GM18951 (cell line): ENCODE data around the gene ABITRAM.
"Not testable (repeated sequence)": the region's sequence is repeated elsewhere in the genome, so short reads cannot be mapped to it uniquely, and the experiment has no call there.

Source experiments
- POLR2A ChIP-seq: IDR thresholded peaks from 4 replicates; pipeline ENCODE4 v1.6.1; 2011; ENCODE audit warnings: mild to moderate bottlenecking; ENCODE audit not compliant: insufficient read length, insufficient read depth; ENCODE audit errors: extremely low read depth
- in situ Hi-C: fragments of 300-500 bp; cut with MboI; formaldehyde crosslinking; loops from one replicate; pipeline ENCODE4 v1.12.0; 2022; ENCODE audit warnings: low sequenced_read_pairs, mixed read lengths, inconsistent platforms; ENCODE audit not compliant: unreplicated experiment

ABITRAM gene

DNA sequence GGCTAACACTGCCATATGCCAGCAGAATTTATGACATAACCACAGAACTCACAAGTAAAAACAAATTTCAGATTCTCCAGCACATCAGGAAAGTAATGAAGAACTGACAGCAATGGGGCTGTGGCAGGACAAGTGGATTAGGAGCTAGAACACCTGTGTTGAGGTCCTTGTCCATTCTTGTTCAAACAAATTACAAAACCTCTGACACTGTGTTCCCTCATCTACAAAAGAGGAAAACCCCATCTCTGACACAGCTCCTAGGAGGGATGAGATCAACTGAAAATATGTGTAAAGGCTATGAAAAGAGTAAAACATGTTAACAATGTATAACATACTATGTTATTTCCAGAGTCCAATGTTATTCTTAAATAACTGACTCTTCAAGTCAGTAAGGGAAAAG, 23.8 kb upstream of the ABITRAM start:
- in situ Hi-C loops, result no loop called here
- no peak for TF ChIP-seq POLR2A

- in situ Hi-C loops, result no loop called here
- no peak for TF ChIP-seq POLR2A
Observed at GRCh38 chr9:108910914-108911313, 23.3 kb upstream of the ABITRAM start.

DNA sequence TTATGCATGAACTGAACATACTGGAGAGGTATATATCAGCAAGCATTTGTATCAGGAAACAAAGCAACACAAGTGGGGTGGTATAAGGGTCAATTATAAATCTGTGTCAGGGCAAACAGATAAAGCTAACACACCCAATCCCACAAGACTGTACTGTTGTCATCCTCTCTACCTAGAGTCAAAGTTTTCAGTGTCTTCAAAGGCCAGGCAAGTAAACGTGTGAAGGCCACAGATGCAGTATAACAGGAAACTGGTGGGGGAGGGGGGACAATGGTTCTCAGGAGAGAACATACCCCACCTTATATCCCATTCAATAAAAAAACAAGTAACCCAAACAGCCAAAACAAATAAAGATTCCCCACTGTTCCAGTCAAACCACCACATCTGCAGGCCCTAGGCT, 22.4 kb upstream of the ABITRAM start:
- no peak for TF ChIP-seq POLR2A
- in situ Hi-C loops, result no loop called here

DNA sequence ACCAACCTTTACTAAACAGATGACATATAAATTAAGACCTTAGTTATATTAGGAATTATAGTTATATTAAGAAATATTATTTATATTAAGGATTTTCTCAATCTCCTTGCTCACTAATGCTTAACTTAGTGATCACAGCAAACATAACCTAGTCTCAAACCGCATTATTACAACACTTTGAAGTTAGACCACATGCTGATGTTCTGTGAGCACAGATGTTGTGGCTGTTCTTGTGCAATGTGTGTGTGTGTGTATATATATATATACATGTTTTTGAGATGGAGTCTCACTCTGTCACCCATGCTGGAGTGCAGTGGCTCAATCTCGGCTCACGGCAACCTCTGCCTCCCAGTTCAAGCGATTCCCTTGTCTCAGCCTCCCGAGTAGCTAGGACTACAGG, 20.8 kb upstream of the ABITRAM start:
- no peak for TF ChIP-seq POLR2A
- in situ Hi-C loops, result no loop called here

- in situ Hi-C loops, result no loop called here
- no peak for TF ChIP-seq POLR2A
Observed at GRCh38 chr9:108919517-108919916, 14.7 kb upstream of the ABITRAM start.

GRCh38 chr9:108920401-108920800, 13.8 kb upstream of the ABITRAM start:
- in situ Hi-C loops, result not testable (repeated sequence)

DNA sequence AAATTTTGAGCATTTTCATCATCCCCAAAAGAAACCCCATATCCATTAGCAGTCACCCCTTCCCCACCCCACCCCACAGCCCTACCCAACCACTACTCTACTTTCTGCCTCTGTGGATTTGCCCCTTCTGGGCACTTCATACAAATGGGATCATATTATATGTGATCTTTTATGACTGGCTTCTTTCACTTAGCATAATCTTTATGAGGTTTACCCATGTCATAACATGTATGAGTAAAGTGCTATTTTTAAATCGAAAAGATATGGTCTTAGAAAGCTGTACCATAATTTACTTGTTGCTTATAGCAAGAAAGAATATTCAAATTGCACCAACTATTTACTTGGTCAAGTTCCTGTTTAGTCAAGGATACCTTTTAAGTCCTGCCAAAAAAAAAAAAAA, 13.0 kb upstream of the ABITRAM start:
- no peak for TF ChIP-seq POLR2A

GRCh38 chr9:108924466-108924865, 9.7 kb upstream of the ABITRAM start:
- TF ChIP-seq POLR2A, result no peak
- in situ Hi-C loops, result no loop called here

More for the DNA sequence above, 13.0 kb upstream of the ABITRAM start:
- in situ Hi-C loops, result no loop called here

- no peak for TF ChIP-seq POLR2A
- in situ Hi-C loops, result no loop called here
Observed at GRCh38 chr9:108928386-108928785, 5.8 kb upstream of the ABITRAM start.

GRCh38 chr9:108933231-108933717, 926 bp upstream of the ABITRAM start:
- in situ Hi-C loops, result no loop called here
- TF ChIP-seq POLR2A, result no peak

GRCh38 chr9:108933718-108934322, 380 bp upstream of the ABITRAM start, which contains the start of gene ELP1:
Gene ELP1 (minus strand): TSS chr9:108934124. CDS start chr9:108931146, 2,978 bp downstream.
- peak; percentile 73 for TF ChIP-seq POLR2A
- in situ Hi-C loops, result no loop called here

DNA sequence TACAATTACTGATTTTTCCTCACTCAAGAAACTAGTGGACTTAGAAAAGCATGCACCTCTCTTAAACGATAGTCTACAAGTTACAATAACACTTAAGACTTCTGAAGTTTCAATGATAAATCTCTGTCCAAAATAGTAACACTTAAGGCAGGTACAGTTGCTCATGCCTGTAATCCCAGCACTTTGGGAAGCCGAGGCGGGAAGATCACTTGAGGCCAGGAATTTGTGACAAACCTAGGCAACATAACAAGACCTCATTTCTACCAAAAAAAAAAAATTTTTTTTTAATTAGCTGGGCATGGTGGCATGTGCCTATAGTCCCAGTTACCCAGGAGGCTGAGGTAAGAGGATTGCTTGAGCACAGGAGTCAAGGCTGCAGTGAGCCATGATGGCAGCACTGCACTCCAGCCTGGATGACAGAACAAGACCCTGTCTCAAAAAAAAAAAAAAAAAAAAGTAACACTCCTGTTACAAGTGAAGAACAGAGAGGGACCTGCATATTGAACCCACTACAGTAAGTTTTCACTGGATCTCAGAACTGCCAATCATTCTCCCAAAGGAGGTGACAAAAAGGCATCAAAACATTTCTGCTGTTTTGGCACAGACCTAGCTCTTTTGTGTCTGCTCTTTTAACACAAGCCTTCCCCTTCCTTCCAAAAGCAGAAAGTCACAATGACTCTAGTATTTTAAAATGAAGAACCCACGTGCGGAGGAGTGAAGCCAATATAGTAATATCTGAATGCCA, 3.5 kb downstream of the ABITRAM start:
- in situ Hi-C loops, result no loop called here
- TF ChIP-seq POLR2A, result no peak

DNA sequence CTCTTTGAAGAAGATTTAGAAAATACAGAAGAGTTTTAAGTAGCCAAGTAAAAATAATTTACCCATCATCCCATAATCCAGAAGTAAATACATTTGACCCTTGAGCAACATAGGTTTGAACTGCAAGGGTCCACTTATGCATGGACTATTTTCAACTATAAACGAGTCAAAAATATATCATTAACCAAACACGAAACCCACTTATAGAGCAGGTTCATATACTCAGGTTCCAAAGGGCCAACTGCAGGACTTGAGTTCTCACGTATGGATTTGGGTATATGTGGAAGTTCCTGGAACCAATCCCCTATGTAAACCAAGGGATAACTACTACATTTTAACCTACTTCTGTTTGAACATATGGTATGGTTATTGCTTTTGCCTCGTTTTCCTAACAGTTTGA, 5.8 kb downstream of the ABITRAM start:
- no peak for TF ChIP-seq POLR2A
- in situ Hi-C loops, result no loop called here

DNA sequence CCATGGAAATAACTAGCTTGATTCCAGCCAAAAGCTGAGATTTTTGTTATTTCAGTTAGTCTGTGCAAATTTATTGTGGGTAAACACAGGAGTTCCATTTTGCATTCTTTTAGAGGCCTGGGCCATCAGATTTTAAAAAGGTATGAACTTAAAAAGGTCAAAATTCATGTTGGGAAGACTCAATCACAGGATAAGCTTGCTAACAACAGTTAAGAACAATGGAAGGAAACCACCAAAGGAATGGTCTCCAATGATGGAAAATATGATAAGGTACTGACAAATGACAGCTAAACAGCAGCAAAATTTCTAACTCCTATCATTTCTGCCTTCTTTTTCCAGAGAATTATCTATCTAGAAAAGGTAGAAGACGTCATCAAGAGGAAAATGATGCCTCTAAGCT, 16.0 kb downstream of the ABITRAM start:
- in situ Hi-C loops, result no loop called here
- TF ChIP-seq POLR2A, result no peak
